ENCODE data around the gene NEK11.

DNA sequence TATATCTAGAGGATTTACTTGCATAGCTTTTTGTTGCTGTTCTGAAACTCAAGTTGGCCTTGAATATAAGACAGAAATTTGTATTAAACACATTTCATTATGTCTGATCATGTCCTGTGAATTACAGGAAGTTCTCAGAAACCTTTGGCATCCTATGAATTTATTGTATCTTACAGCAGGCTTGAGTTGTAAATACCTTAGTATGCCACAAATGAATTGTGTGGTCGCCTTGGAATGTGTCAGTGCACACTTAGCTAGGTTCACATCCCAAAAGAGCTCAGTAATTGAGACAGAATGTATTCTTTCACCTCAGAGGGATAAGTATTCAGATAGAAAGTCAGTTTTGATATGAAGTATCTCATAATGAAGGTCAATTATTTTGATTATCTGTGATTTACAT lies 83.4 kb downstream of the NEK11 start:
- TF ChIP-seq, protein P1, sequence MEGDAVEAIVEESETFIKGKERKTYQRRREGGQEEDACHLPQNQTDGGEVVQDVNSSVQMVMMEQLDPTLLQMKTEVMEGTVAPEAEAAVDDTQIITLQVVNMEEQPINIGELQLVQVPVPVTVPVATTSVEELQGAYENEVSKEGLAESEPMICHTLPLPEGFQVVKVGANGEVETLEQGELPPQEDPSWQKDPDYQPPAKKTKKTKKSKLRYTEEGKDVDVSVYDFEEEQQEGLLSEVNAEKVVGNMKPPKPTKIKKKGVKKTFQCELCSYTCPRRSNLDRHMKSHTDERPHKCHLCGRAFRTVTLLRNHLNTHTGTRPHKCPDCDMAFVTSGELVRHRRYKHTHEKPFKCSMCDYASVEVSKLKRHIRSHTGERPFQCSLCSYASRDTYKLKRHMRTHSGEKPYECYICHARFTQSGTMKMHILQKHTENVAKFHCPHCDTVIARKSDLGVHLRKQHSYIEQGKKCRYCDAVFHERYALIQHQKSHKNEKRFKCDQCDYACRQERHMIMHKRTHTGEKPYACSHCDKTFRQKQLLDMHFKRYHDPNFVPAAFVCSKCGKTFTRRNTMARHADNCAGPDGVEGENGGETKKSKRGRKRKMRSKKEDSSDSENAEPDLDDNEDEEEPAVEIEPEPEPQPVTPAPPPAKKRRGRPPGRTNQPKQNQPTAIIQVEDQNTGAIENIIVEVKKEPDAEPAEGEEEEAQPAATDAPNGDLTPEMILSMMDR (IDR thresholded peaks at IDR 0.05) = no peak
- no peak for TF ChIP-seq POLR2A (IDR thresholded peaks at IDR 0.05)
